Astrocyte (in vitro differentiated cells and primary cell): ENCODE results near the gene COG1.

Source experiments
- EZH2 ChIP-seq: IDR thresholded peaks from 2 replicates; pipeline ENCODE4 v1.6.1; 2012; ENCODE audit warnings: mild to moderate bottlenecking, low read length, inconsistent platforms; ENCODE audit not compliant: insufficient read depth
- TF ChIP-seq, protein P1 (sequence below): IDR thresholded peaks from 2 replicates; pipeline ENCODE4 v1.5.1; 2011; ENCODE audit warnings: low read depth, mild to moderate bottlenecking, inconsistent platforms, low read length, moderate library complexity; ENCODE audit not compliant: insufficient read depth

DNA sequence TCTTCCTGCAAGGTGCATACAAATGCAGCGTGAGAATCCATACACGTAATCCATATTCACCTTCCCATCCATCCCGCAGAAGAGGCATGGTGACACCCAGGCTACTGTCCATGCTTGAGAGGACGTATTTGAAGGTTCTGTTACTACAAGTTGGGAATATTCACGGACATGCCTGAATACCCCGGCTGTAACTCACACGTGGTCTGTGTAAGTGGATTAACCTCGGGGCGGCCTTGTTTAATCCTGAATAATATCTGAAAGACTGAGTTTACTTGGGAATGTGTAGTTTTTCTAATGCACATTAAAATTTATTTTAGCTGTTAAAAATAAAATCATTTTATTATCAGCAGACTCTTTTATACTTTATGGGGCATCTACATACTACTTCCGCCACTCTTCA, 55.7 kb downstream of the COG1 start:
- TF ChIP-seq, protein P1, sequence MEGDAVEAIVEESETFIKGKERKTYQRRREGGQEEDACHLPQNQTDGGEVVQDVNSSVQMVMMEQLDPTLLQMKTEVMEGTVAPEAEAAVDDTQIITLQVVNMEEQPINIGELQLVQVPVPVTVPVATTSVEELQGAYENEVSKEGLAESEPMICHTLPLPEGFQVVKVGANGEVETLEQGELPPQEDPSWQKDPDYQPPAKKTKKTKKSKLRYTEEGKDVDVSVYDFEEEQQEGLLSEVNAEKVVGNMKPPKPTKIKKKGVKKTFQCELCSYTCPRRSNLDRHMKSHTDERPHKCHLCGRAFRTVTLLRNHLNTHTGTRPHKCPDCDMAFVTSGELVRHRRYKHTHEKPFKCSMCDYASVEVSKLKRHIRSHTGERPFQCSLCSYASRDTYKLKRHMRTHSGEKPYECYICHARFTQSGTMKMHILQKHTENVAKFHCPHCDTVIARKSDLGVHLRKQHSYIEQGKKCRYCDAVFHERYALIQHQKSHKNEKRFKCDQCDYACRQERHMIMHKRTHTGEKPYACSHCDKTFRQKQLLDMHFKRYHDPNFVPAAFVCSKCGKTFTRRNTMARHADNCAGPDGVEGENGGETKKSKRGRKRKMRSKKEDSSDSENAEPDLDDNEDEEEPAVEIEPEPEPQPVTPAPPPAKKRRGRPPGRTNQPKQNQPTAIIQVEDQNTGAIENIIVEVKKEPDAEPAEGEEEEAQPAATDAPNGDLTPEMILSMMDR = no peak
- no peak for TF ChIP-seq EZH2
